Mucosa of descending colon (tissue), 3 donors: ENCODE data around the gene CARMIL1. TPM values are rescaled to one million over a fixed set of nuclear protein-coding genes. Genes with fewer than 3 reads are reported as not detected.

Source experiments
- ATAC-seq: fragments of 200-7000 bp; cut with Tn5 transposase; one replicate; pipeline ENCODE4 v1.9.1; 2020; ENCODE audit warnings: mild to moderate bottlenecking, moderate library complexity
- DNase-seq, 3 donors: peaks; one replicate each; pipeline ENCODE4 v3.0.0-alpha.2; 2020
- H3K36me3 ChIP-seq: fragments of 200-600 bp; one replicate; pipeline ENCODE4 v1.8.0; 2021; ENCODE audit warnings: low read depth, mild to moderate bottlenecking
- H3K4me1 ChIP-seq: fragments of 200-600 bp; one replicate; pipeline ENCODE4 v1.8.0; 2021; ENCODE audit warnings: low read depth, mild to moderate bottlenecking
- H3K4me3 ChIP-seq: fragments of 200-600 bp; one replicate; pipeline ENCODE4 v1.8.0; 2021; ENCODE audit warnings: mild to moderate bottlenecking
- H3K9me3 ChIP-seq: fragments of 200-600 bp; one replicate; pipeline ENCODE4 v1.8.0; 2021; ENCODE audit warnings: mild to moderate bottlenecking
- CTCF ChIP-seq: fragments of 200-600 bp; IDR thresholded peaks from one replicate; pipeline ENCODE4 v1.8.0; 2022; ENCODE audit warnings: antibody characterized with exemption, mild to moderate bottlenecking
- intact Hi-C, 2 donors: fragments of 100-400 bp; cut with DNase I in 1 of 2; cut with micrococcal nuclease in 1 of 2; formaldehyde crosslinking; loops; one replicate each; pipeline versions ENCODE4 v1.11.0 to v1.11.1; 2022; cut with DNase I, micrococcal nuclease
- total RNA-seq, 3 donors: library from RNA; stranded (reverse); fragmentation: NEBNext Ultra II Directional in 2 of 3; extraction: Animal tissue kit (Norgen Biotek cat#: 25700) in 2 of 3; gene quantifications; one replicate each; pipeline versions ENCODE4 v1.2.1 to v1.2.4, GENCODE V29; 2021 to 2023
- donor health status: DM: no; HTN: no; CAD: no; lungs with moderate emphysema.
- donor health status: DM: no; HTN: no; CAD: no.
- donor health status: DM: no; HTN: yes; CAD: no.

The CARMIL1 gene
- total RNA-seq, 3 donors from 2014 or later = 21.8 to 61.0 (median 44.8) TPM

GRCh38 chr6:25535632-25536225 is 256.6 kb downstream of the CARMIL1 start:
- DNase-seq (no peak), ATAC-seq (no peak)
- intact Hi-C loops = no loop called here
- Histone ChIP-seq H3K4me1 (no peaks in the 10 kb centered on the region), H3K36me3 (no peaks in the 10 kb centered on the region), H3K4me3 (no peak overlapping the region), H3K9me3 (no peaks in the 10 kb centered on the region)
- TF ChIP-seq CTCF = no peak

- no peaks in the 10 kb centered on the region for H3K36me3 ChIP-seq
- DNase-seq (no peak), ATAC-seq (no peak)
- no peak overlapping the region for H3K4me3 ChIP-seq
- H3K9me3 ChIP-seq = no peaks in the 10 kb centered on the region
- intact Hi-C loops = no loop called here
- no peaks in the 10 kb centered on the region for H3K4me1 ChIP-seq
- no peak for TF ChIP-seq CTCF
Observed at GRCh38 chr6:25536781-25537180, 257.6 kb downstream of the CARMIL1 start.

DNA sequence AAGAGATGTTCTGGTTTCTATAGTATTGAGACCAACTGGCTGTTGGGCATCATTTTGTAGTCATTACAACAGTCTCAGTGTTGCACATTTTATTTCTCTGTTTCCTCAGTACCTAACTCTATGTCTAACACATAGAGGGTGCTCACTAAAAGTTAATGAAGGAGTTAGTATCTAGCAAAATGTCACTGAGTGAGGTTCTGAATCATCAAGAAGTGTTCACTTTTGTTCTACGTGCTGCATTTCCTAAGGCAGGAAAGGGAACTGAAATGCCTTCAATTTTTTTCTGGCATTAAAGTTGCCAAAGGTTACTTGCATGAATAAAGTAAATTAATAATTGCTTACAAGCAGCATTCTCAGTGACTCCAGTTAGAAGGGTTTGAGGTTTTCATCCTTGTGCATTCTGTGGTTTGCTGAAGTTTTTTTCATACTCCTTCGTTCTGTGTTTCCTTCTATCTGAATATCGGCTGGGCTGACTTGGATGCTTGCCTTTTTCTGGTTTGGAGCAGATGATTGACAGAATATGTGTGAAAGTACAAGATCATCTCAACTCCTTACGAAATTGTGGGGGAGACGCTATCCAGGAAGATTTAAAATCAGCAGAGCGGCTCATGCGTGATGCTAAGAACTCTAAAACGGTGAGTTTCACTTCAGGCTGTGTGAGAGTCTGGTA is 258.3 kb downstream of the CARMIL1 start:
- intact Hi-C loops = no loop called here
- no peaks in the 10 kb centered on the region for H3K36me3 ChIP-seq
- H3K9me3 ChIP-seq = no peaks in the 10 kb centered on the region

DNA sequence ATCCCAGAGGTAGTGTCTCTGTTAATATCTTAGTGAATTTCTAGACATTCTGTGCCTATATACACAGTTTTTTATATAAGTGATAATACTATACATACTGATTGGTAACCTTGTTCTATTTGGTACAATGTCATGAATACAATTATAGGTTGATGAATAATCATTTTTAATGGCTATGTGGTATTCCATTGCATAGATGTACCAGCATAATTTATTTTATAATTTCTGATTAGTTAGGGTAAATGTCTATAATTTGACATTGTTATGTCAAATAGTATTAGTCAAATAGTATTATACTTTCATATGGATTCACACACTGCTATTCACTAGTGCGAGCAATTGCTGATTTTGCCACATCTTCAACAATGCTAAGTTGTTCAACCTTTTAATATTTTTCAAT is 262.1 kb downstream of the CARMIL1 start:
- DNase-seq = no peak
- ATAC-seq = no peak
- no peaks in the 10 kb centered on the region for H3K9me3 ChIP-seq
- TF ChIP-seq CTCF = no peak
- intact Hi-C loops = no loop called here
- H3K4me1 ChIP-seq = no peaks in the 10 kb centered on the region
- H3K4me3 ChIP-seq = no peak overlapping the region
- H3K36me3 ChIP-seq = no peaks in the 10 kb centered on the region

More for the DNA sequence above, 258.3 kb downstream of the CARMIL1 start:
- no peak for TF ChIP-seq CTCF
- ATAC-seq = no peak
- Histone ChIP-seq H3K4me1 (no peaks in the 10 kb centered on the region), H3K4me3 (no peak overlapping the region)
- no peak for DNase-seq

DNA sequence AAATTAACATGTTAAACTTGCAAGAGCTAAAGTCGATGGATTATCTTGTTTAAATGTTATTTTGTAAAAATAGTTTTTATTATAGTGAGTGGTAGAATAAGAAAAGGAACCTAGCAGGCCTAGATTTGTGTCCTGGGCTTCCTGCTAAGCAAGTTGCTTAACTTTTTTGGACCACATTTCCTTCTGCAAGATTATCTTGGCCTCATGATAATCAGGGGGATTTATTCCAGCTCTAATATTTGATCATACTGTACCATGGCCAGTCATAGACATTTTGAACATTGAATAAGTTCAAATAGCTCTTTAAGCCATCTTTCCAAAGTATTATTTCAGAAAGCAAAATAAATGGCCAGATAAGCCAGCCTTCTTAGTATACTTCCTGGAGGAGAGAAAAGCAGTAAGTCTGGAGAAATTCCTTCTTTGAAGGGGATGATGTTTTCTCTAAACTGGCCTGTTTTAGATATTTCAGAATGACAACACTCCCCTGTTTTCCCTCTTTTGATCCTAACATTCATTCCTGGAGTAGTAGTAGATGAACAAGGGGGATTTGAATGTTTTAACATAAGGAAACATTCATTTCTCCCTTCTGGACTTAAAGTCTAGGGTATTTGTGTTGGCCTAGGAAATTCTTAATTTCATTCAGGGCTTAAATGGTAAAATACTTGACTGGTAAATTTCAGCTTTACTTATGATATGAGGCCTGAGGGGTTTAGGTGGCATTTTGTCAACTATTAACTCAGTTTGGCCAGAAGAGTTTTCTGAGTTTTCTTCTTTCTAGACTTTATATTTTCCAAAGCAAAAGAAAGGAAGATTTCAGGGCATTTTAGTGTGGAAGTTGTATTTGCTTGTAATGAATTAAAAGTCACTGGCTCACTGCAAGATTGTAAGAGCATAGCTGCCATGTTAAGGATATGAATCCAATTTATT is 264.1 kb downstream of the CARMIL1 start:
- DNase-seq (no peak), ATAC-seq (no peak)
- intact Hi-C loops = no loop called here
- Histone ChIP-seq H3K4me1 (no peaks in the 10 kb centered on the region), H3K9me3 (no peaks in the 10 kb centered on the region), H3K36me3 (no peaks in the 10 kb centered on the region), H3K4me3 (no peak overlapping the region)
- no peak for TF ChIP-seq CTCF
